BJ (cell line): ENCODE data around the gene TDRD12. TPM values are rescaled to one million over a fixed set of nuclear protein-coding genes. Genes with fewer than 3 reads are reported as not detected.

Source experiments
- CTCF ChIA-PET: fragments of 350-600 bp; formaldehyde crosslinking; extraction: SDS; loops from one replicate; lab custom pipeline; 2021; ENCODE audit warnings: antibody characterized with exemption, inconsistent platforms; lab: Yijun Ruan, JAX
- POLR2A ChIA-PET: fragments of 300-600 bp; sonication (Branson Sonifier 250); formaldehyde crosslinking; extraction: SDS; loops from one replicate; lab custom pipeline; 2021; ENCODE audit warnings: antibody characterized with exemption; lab: Charles Lee
- DNase-seq: peaks from one replicate; pipeline ENCODE4 v3.0.0-alpha.2; 2011; ENCODE audit warnings: low read depth
- H3K27me3 ChIP-seq: 2 replicates; pipeline ENCODE4 v1.6.0; 2011; ENCODE audit warnings: low read length; ENCODE audit not compliant: control insufficient read depth, insufficient read depth
- H3K36me3 ChIP-seq: 2 replicates; pipeline ENCODE4 v1.5.1; 2011; ENCODE audit warnings: low read length; ENCODE audit not compliant: control insufficient read depth, insufficient read depth
- H3K4me3 ChIP-seq: 2 replicates; pipeline ENCODE4 v1.5.1; 2011; ENCODE audit warnings: low read depth, mild to moderate bottlenecking, control low read depth, low read length
- CTCF ChIP-seq: IDR thresholded peaks from 2 replicates; pipeline ENCODE4 v1.5.1; 2011; ENCODE audit warnings: low read depth, mild to moderate bottlenecking, control low read depth, inconsistent platforms, low read length, moderate library complexity; ENCODE audit not compliant: insufficient read depth
- polyA plus RNA-seq: library from polyadenylated mRNA; depleted of rRNA; stranded (reverse); fragments of >200 nt; gene quantifications from 2 replicates; pipeline ENCODE4 v1.2.3, GENCODE V29; 2011

TDRD12 gene
- polyA plus RNA-seq, 1 experiment: not detected

- CTCF ChIA-PET: interaction anchor here (1.2 kb wide), 1 partner anchor 8 kb away, joined by 3 read pairs; no protein-coding TSS in a partner anchor
- TF ChIP-seq CTCF: no peak
- Histone ChIP-seq H3K27me3 (no peaks in the 10 kb centered on the region), H3K4me3 (no peak overlapping the region), H3K36me3 (no peaks in the 10 kb centered on the region)
- DNase-seq: no peak
- POLR2A ChIA-PET: no interaction called here
Measured at GRCh38 chr19:32857584-32857983, 138.0 kb downstream of the TDRD12 start.

- POLR2A ChIA-PET: no interaction called here
- CTCF ChIA-PET: interaction anchor here (0.6 to 1.2 kb wide), 2 partner anchors 8 to 108 kb away, joined by 3 read pairs; no protein-coding TSS in a partner anchor
- no peaks in the 10 kb centered on the region for H3K27me3 ChIP-seq
- DNase-seq: no peak
- no peak overlapping the region for H3K4me3 ChIP-seq
- no peak for TF ChIP-seq CTCF
- H3K36me3 ChIP-seq: no peaks in the 10 kb centered on the region
Measured at GRCh38 chr19:32858155-32858554, 138.6 kb downstream of the TDRD12 start.

- no peak for TF ChIP-seq CTCF
- CTCF ChIA-PET: interaction anchor here (0.6 kb wide), 1 partner anchor 108 kb away, joined by 3 read pairs; no protein-coding TSS in a partner anchor
- no peak for DNase-seq
- H3K27me3 ChIP-seq: no peaks in the 10 kb centered on the region
- POLR2A ChIA-PET: no interaction called here
- H3K36me3 ChIP-seq: no peaks in the 10 kb centered on the region
- no peak overlapping the region for H3K4me3 ChIP-seq
Measured at GRCh38 chr19:32858559-32858958, 139.0 kb downstream of the TDRD12 start.

GRCh38 chr19:32859591-32859990 is 140.0 kb downstream of the TDRD12 start:
- CTCF ChIA-PET: no interaction called here

GRCh38 chr19:32861596-32861995 is 142.0 kb downstream of the TDRD12 start:
- no peaks in the 10 kb centered on the region for H3K27me3 ChIP-seq
- no peaks in the 10 kb centered on the region for H3K36me3 ChIP-seq
- POLR2A ChIA-PET: no interaction called here
- CTCF ChIA-PET: no interaction called here
- no peak overlapping the region for H3K4me3 ChIP-seq
- no peak for TF ChIP-seq CTCF
- DNase-seq: no peak

More at GRCh38 chr19:32859591-32859990, 140.0 kb downstream of the TDRD12 start:
- no peak for DNase-seq
- no peak for TF ChIP-seq CTCF
- POLR2A ChIA-PET: no interaction called here
- Histone ChIP-seq H3K27me3 (no peaks in the 10 kb centered on the region), H3K36me3 (no peaks in the 10 kb centered on the region), H3K4me3 (no peak overlapping the region)
